GM23338 (cell line): ENCODE data around the gene RGCC. TPM values are rescaled to one million over a fixed set of nuclear protein-coding genes. Genes with fewer than 3 reads are reported as not detected.

Experiments used
- ATAC-seq: fragments of 200-7000 bp; cut with Tn5 transposase; 3 replicates; pipeline ENCODE4 v1.9.1; 2020
- DNase-seq: peaks from one replicate; pipeline ENCODE4 v3.0.0-alpha.2; 2015; ENCODE audit warnings: low spot score
- H2AFZ ChIP-seq: fragments of 200-600 bp; sonication (generic); 2 replicates; pipeline ENCODE4 v1.8.0; 2016; ENCODE audit warnings: antibody characterized with exemption, mild to moderate bottlenecking, moderate library complexity
- H3F3A ChIP-seq: fragments of 200-600 bp; sonication (generic); replicated peaks from 2 replicates; pipeline ENCODE4 v1.8.0; 2017; ENCODE audit warnings: antibody characterized with exemption, mixed run types, low read depth
- H3K27ac ChIP-seq: fragments of 200-600 bp; sonication (generic); 2 replicates; pipeline ENCODE4 v1.6.1; 2016; ENCODE audit warnings: low read depth
- H3K27me3 ChIP-seq: fragments of 200-600 bp; sonication (generic); 2 replicates; pipeline ENCODE4 v1.8.0; 2016; ENCODE audit warnings: mild to moderate bottlenecking, mixed run types, moderate library complexity; ENCODE audit not compliant: insufficient read depth
- H3K36me3 ChIP-seq: fragments of 200-600 bp; sonication (generic); 2 replicates; pipeline ENCODE4 v1.8.0; 2016; ENCODE audit warnings: mild to moderate bottlenecking; ENCODE audit not compliant: insufficient read depth
- H3K4me1 ChIP-seq: fragments of 200-600 bp; sonication (generic); 2 replicates; pipeline ENCODE4 v1.8.0; 2016; ENCODE audit warnings: mild to moderate bottlenecking, moderate library complexity; ENCODE audit not compliant: insufficient read depth
- H3K4me2 ChIP-seq: fragments of 200-600 bp; sonication (generic); 2 replicates; pipeline ENCODE4 v1.7.1; 2017; ENCODE audit warnings: mixed run types
- H3K4me3 ChIP-seq: fragments of 200-600 bp; sonication (generic); 2 replicates; pipeline ENCODE4 v1.6.1; 2016; ENCODE audit warnings: mixed run types
- H3K79me2 ChIP-seq: fragments of 200-600 bp; sonication (generic); replicated peaks from 2 replicates; pipeline ENCODE4 v1.8.0; 2017; ENCODE audit warnings: mild to moderate bottlenecking; ENCODE audit not compliant: insufficient read depth
- H3K9me2 ChIP-seq: fragments of 200-600 bp; sonication (generic); 2 replicates; pipeline ENCODE4 v1.8.0; 2017; ENCODE audit not compliant: insufficient read depth
- H4K20me1 ChIP-seq: fragments of 200-600 bp; sonication (generic); replicated peaks from 2 replicates; pipeline ENCODE4 v1.8.0; 2017; ENCODE audit warnings: mild to moderate bottlenecking; ENCODE audit not compliant: insufficient read depth
- H3K27ac Mint-ChIP-seq: 2 replicates; pipeline ENCODE4 v1.8.0; 2020; ENCODE audit warnings: inconsistent platforms, mild to moderate bottlenecking, moderate library complexity, mixed read lengths
- H3K27me3 Mint-ChIP-seq: 3 replicates; pipeline ENCODE4 v1.8.0; 2022; ENCODE audit warnings: low read depth, mild to moderate bottlenecking, moderate library complexity, mixed read lengths, inconsistent platforms; ENCODE audit not compliant: insufficient read depth, poor library complexity
- H3K36me3 Mint-ChIP-seq: 3 replicates; pipeline ENCODE4 v1.8.0; 2021; ENCODE audit warnings: low read depth, mild to moderate bottlenecking, inconsistent platforms, moderate library complexity, mixed read lengths
- H3K4me1 Mint-ChIP-seq: 3 replicates; pipeline ENCODE4 v1.8.0; 2020; ENCODE audit warnings: mild to moderate bottlenecking, inconsistent platforms, mixed read lengths
- H3K4me3 Mint-ChIP-seq: 3 replicates; pipeline ENCODE4 v1.8.0; 2021; ENCODE audit warnings: moderate library complexity, mild to moderate bottlenecking, inconsistent platforms, mixed read lengths
- H3K9me3 Mint-ChIP-seq: 3 replicates; pipeline ENCODE4 v1.8.0; 2020; ENCODE audit warnings: moderate library complexity, mild to moderate bottlenecking, inconsistent platforms, mixed read lengths
- CREB1 ChIP-seq: fragments of 250-450 bp; sonication (Bioruptor Pico); IDR thresholded peaks from 2 replicates; pipeline ENCODE4 v1.5.0; 2020; ENCODE audit warnings: low read depth, mild to moderate bottlenecking, moderate library complexity
- EZH2 ChIP-seq: fragments of 200-600 bp; sonication (generic); IDR thresholded peaks from one replicate; pipeline ENCODE4 v1.8.0; 2017; ENCODE audit warnings: antibody characterized with exemption, mild to moderate bottlenecking, low read depth; ENCODE audit not compliant: unreplicated experiment
- EZH2phosphoT487 ChIP-seq: fragments of 200-600 bp; sonication (generic); IDR thresholded peaks from one replicate; pipeline ENCODE4 v1.8.1; 2018; ENCODE audit warnings: antibody characterized with exemption; ENCODE audit not compliant: unreplicated experiment
- NANOG ChIP-seq: IDR thresholded peaks from 2 replicates; pipeline ENCODE4 v1.6.1; 2016; ENCODE audit warnings: antibody characterized with exemption, borderline replicate concordance
- POLR2AphosphoS5 ChIP-seq: IDR thresholded peaks from 2 replicates; pipeline ENCODE4 v1.6.1; 2016; ENCODE audit warnings: antibody characterized with exemption, low read depth
- STAT1 ChIP-seq: IDR thresholded peaks from one replicate; pipeline ENCODE4 v1.6.1; 2016; ENCODE audit warnings: antibody characterized with exemption; ENCODE audit not compliant: unreplicated experiment
- ZNF114 ChIP-seq: fragments of 250-450 bp; sonication (Bioruptor Pico); IDR thresholded peaks from 2 replicates; pipeline ENCODE4 v1.5.0; 2020; ENCODE audit warnings: mild to moderate bottlenecking, moderate library complexity
- ZNF331 ChIP-seq: fragments of 250-450 bp; sonication (Bioruptor Pico); IDR thresholded peaks from 2 replicates; pipeline ENCODE4 v1.5.0; 2020; ENCODE audit warnings: low read depth, mild to moderate bottlenecking, moderate library complexity
- polyA plus RNA-seq: library from polyadenylated mRNA; unstranded; fragments of >200 nt; fragmentation: Nextera tagmentation; extraction: Ambion mirVana; gene quantifications from 2 replicates; pipeline ENCODE4 v1.2.1, GENCODE V29; 2016
- total RNA-seq: library from RNA; depleted of rRNA; stranded (reverse); fragments of >200 nt; shearing (Covaris generic); gene quantifications from 2 replicates; pipeline ENCODE4 v1.2.3, GENCODE V29; 2014
- TF ChIP-seq, protein P1 (sequence below): IDR thresholded peaks from 2 replicates; pipeline ENCODE4 v1.6.1; 2016; ENCODE audit warnings: antibody characterized with exemption
- TF ChIP-seq, protein P2 (sequence below), 2 experiments: fragments of 200-600 bp in 1 of 2; sonication (generic) in 1 of 2; conservative IDR thresholded peaks; 2 replicates each; pipeline versions ENCODE4 v1.5.1 to v1.6.1; 2016 to 2017; ENCODE audit warnings: antibody characterized with exemption in 2 of 2, low read depth in 2 of 2, mild to moderate bottlenecking in 2 of 2, moderate library complexity in 1 of 2
- TF ChIP-seq, protein P3 (sequence below): IDR thresholded peaks from one replicate; pipeline ENCODE4 v1.6.1; 2018; ENCODE audit warnings: antibody characterized with exemption; ENCODE audit not compliant: unreplicated experiment

Gene RGCC
- total and polyA plus RNA-seq, 2 experiments from 2014 or later: 0.65 to 0.66 TPM

DNA sequence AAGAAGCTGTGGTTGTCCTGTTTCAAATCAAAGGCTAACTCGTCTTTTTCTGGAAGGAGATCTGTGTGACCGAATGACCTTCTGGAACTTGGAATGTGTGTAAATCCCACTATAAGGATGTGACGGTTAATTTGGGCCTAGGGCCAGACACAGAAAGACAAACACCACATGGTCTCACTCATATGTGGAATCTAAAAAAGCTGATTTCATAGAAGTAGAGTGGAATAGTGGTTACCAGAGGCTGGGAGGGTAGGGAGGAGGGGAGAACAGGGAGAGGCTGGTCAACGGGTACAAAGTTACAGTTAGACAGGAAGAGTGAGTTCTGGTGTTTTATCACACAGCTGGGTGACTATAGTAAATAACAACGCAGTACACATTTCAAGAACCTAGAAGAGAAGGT is 39.3 kb upstream of the RGCC start (continued):
- TF ChIP-seq, protein P1, sequence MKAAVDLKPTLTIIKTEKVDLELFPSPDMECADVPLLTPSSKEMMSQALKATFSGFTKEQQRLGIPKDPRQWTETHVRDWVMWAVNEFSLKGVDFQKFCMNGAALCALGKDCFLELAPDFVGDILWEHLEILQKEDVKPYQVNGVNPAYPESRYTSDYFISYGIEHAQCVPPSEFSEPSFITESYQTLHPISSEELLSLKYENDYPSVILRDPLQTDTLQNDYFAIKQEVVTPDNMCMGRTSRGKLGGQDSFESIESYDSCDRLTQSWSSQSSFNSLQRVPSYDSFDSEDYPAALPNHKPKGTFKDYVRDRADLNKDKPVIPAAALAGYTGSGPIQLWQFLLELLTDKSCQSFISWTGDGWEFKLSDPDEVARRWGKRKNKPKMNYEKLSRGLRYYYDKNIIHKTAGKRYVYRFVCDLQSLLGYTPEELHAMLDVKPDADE: no peak
- TF ChIP-seq POLR2AphosphoS5: no peak
- no peak for TF ChIP-seq EZH2
- TF ChIP-seq EZH2phosphoT487: no peak
- no peak for TF ChIP-seq ZNF331
- TF ChIP-seq, protein P2, sequence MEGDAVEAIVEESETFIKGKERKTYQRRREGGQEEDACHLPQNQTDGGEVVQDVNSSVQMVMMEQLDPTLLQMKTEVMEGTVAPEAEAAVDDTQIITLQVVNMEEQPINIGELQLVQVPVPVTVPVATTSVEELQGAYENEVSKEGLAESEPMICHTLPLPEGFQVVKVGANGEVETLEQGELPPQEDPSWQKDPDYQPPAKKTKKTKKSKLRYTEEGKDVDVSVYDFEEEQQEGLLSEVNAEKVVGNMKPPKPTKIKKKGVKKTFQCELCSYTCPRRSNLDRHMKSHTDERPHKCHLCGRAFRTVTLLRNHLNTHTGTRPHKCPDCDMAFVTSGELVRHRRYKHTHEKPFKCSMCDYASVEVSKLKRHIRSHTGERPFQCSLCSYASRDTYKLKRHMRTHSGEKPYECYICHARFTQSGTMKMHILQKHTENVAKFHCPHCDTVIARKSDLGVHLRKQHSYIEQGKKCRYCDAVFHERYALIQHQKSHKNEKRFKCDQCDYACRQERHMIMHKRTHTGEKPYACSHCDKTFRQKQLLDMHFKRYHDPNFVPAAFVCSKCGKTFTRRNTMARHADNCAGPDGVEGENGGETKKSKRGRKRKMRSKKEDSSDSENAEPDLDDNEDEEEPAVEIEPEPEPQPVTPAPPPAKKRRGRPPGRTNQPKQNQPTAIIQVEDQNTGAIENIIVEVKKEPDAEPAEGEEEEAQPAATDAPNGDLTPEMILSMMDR (conservative IDR thresholded peaks at IDR 0.05; ENCODE audit: low read depth in 2 of 2): no peak
- no peak for TF ChIP-seq NANOG
- TF ChIP-seq, protein P3, sequence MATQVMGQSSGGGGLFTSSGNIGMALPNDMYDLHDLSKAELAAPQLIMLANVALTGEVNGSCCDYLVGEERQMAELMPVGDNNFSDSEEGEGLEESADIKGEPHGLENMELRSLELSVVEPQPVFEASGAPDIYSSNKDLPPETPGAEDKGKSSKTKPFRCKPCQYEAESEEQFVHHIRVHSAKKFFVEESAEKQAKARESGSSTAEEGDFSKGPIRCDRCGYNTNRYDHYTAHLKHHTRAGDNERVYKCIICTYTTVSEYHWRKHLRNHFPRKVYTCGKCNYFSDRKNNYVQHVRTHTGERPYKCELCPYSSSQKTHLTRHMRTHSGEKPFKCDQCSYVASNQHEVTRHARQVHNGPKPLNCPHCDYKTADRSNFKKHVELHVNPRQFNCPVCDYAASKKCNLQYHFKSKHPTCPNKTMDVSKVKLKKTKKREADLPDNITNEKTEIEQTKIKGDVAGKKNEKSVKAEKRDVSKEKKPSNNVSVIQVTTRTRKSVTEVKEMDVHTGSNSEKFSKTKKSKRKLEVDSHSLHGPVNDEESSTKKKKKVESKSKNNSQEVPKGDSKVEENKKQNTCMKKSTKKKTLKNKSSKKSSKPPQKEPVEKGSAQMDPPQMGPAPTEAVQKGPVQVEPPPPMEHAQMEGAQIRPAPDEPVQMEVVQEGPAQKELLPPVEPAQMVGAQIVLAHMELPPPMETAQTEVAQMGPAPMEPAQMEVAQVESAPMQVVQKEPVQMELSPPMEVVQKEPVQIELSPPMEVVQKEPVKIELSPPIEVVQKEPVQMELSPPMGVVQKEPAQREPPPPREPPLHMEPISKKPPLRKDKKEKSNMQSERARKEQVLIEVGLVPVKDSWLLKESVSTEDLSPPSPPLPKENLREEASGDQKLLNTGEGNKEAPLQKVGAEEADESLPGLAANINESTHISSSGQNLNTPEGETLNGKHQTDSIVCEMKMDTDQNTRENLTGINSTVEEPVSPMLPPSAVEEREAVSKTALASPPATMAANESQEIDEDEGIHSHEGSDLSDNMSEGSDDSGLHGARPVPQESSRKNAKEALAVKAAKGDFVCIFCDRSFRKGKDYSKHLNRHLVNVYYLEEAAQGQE: no peak

DNA sequence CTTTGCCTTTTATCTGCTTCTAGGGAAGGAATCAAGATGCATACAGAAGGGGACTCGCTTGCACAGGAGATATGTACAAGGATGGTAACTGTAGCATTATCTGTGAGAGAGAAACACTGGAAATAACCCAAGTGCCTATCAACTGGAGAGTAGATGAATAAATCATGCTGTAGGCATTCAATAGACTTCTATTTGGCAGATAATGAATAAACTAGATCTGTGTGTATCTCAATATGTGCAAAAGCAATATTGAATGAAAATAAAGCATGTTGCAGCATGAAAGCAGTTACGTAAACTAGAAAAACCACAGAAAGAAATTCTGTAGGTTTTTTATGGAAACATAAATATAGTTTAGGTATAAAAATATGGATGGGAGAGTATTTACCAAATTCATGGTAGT is 38.6 kb upstream of the RGCC start:
- no peak overlapping the region for H3K27ac Mint-ChIP-seq
- no peak overlapping the region for H3K27ac ChIP-seq
- no peaks in the 10 kb centered on the region for H3K9me2 ChIP-seq
- H3K4me3 ChIP-seq: no peak overlapping the region
- H3K36me3 Mint-ChIP-seq: no peaks in the 10 kb centered on the region
- peaks cover 2% of the 10 kb centered on the region; the same call in 1 of the 3 replicates for H3K9me3 Mint-ChIP-seq
- no peak for DNase-seq
- H4K20me1 ChIP-seq: no peaks in the 10 kb centered on the region
- no peak overlapping the region for H3K4me2 ChIP-seq
- no peaks in the 10 kb centered on the region for H3K36me3 ChIP-seq
- H3K79me2 ChIP-seq: no peaks in the 10 kb centered on the region
- H3K4me3 Mint-ChIP-seq: no peak overlapping the region
- no peaks in the 10 kb centered on the region for H3F3A ChIP-seq
- TF ChIP-seq STAT1 (no peak), EZH2phosphoT487 (no peak), ZNF114 (CRISPR knock-in tag) (no peak), ZNF331 (no peak), POLR2AphosphoS5 (no peak), CREB1 (CRISPR knock-in tag) (no peak), NANOG (no peak)
- TF ChIP-seq, protein P2 (conservative IDR thresholded peaks at IDR 0.05; ENCODE audit: low read depth in 2 of 2): no peak
- TF ChIP-seq, protein P3: no peak
- TF ChIP-seq, protein P1: no peak
- no peaks in the 10 kb centered on the region for H3K27me3 ChIP-seq
- H3K4me1 Mint-ChIP-seq: no peaks in the 10 kb centered on the region
- peaks cover 4% of the 10 kb centered on the region for H3K27me3 Mint-ChIP-seq
- no peaks in the 10 kb centered on the region for H3K4me1 ChIP-seq
- H2AFZ ChIP-seq: no peak overlapping the region
- ATAC-seq: no peak
